NB4 (cell line): ENCODE results near the gene AMFR.

Experiments
- MYC ChIP-seq: IDR thresholded peaks from 2 replicates; pipeline ENCODE4 v1.6.1; 2011; ENCODE audit warnings: low read depth, low read length
- POLR2A ChIP-seq: IDR thresholded peaks from 2 replicates; pipeline ENCODE4 v1.6.1; 2011; ENCODE audit warnings: mild to moderate bottlenecking; ENCODE audit not compliant: insufficient read length; ENCODE audit errors: extremely low read depth
- TF ChIP-seq, protein P1 (sequence below): IDR thresholded peaks from one replicate; pipeline ENCODE4 v1.5.1; 2012; ENCODE audit warnings: low read depth, low read length

DNA sequence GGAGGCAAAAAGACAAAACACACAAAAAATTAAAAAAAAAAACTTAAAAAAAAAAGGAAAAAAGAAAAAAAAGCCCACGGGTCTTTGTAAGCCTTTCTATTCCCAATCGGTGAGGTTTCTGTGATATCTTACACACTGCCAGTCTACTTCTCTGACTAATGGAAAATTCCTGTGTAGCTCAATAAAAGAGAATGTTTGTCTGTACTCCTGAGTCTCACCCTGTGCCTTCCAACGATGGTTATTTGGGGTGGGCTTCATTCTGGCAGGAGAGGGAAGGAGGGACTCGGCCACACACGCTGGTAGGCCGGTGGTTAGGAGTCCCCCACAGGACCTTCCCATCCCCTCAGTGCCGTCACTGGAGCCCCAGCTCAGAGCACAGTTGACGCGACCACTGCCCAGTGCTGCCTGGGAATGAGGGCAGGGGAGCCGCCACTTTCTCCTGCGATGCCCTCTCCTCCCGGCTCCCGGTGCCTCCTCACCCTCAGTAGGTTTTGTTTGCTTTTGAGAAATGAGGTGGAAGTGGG is 68.0 kb downstream of the AMFR start:
- TF ChIP-seq, protein P1, sequence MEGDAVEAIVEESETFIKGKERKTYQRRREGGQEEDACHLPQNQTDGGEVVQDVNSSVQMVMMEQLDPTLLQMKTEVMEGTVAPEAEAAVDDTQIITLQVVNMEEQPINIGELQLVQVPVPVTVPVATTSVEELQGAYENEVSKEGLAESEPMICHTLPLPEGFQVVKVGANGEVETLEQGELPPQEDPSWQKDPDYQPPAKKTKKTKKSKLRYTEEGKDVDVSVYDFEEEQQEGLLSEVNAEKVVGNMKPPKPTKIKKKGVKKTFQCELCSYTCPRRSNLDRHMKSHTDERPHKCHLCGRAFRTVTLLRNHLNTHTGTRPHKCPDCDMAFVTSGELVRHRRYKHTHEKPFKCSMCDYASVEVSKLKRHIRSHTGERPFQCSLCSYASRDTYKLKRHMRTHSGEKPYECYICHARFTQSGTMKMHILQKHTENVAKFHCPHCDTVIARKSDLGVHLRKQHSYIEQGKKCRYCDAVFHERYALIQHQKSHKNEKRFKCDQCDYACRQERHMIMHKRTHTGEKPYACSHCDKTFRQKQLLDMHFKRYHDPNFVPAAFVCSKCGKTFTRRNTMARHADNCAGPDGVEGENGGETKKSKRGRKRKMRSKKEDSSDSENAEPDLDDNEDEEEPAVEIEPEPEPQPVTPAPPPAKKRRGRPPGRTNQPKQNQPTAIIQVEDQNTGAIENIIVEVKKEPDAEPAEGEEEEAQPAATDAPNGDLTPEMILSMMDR: no peak
- TF ChIP-seq POLR2A: no peak
- TF ChIP-seq MYC: no peak
